Urinary bladder (tissue), 4 donors: Measurements from ENCODE around the gene KIRREL3. TPM values are rescaled to one million over a fixed set of nuclear protein-coding genes. Genes with fewer than 3 reads are reported as not detected.

ENCODE experiments used
- DNase-seq: peaks from one replicate; pipeline ENCODE4 v3.0.0-alpha.2; 2015; ENCODE audit errors: extremely low spot score
- H3K27ac ChIP-seq: one replicate; pipeline ENCODE4 v1.5.1; 2013; ENCODE audit warnings: low read depth, mild to moderate bottlenecking, moderate library complexity
- H3K36me3 ChIP-seq: one replicate; pipeline ENCODE4 v1.6.1; 2013; ENCODE audit warnings: mild to moderate bottlenecking, moderate library complexity; ENCODE audit not compliant: insufficient read depth
- H3K4me1 ChIP-seq: one replicate; pipeline ENCODE4 v1.6.1; 2013; ENCODE audit warnings: mild to moderate bottlenecking, moderate library complexity; ENCODE audit not compliant: insufficient read depth
- H3K4me3 ChIP-seq: one replicate; pipeline ENCODE4 v1.5.1; 2013; ENCODE audit warnings: low read depth, low read length
- WGBS: extraction: QIAGEN DNeasy Blood & Tissue Kit; methylation state at CpG from one replicate; pipeline ENCODE4 v1.1.7; 2013; 5-methylcytosine and 5-hydroxymethylcytosine counted together
- polyA plus RNA-seq: library from polyadenylated mRNA; stranded (reverse); fragments of 200-250 nt; gene quantifications from one replicate; pipeline ENCODE4 v1.2.3, GENCODE V29; 2013
- total RNA-seq: library from RNA; depleted of rRNA; stranded (reverse); fragments of >200 nt; gene quantifications from one replicate; pipeline ENCODE4 v1.2.3, GENCODE V29; 2014
- donor health status: healthy with polysubstance abuse.
- donor health status: healthy.

KIRREL3 gene
- total and polyA plus RNA-seq, 2 donors = 0.80 to 1.0 TPM

GRCh38 chr11:126930091-126930841 is 70.3 kb downstream of the KIRREL3 start:
- no peaks in the 10 kb centered on the region for H3K36me3 ChIP-seq
- WGBS = 87% methylated on average over 4 of the region's 4 CpGs
- no peak overlapping the region for H3K27ac ChIP-seq
- H3K4me3 ChIP-seq = no peak overlapping the region
- no peaks in the 10 kb centered on the region for H3K4me1 ChIP-seq
- DNase-seq = no peak

GRCh38 chr11:126929179-126930061 is 71.2 kb downstream of the KIRREL3 start:
- H3K27ac ChIP-seq = no peak overlapping the region
- DNase-seq = no peak
- no peaks in the 10 kb centered on the region for H3K36me3 ChIP-seq
- no peaks in the 10 kb centered on the region for H3K4me1 ChIP-seq
- 72% methylated on average over 10 of the region's 10 CpGs for WGBS
- H3K4me3 ChIP-seq = no peak overlapping the region

- no peaks in the 10 kb centered on the region for H3K4me1 ChIP-seq
- WGBS = 62% methylated on average over 2 of the region's 2 CpGs
- no peaks in the 10 kb centered on the region for H3K36me3 ChIP-seq
- H3K27ac ChIP-seq = no peak overlapping the region
- DNase-seq = no peak
- H3K4me3 ChIP-seq = no peak overlapping the region
Measured at GRCh38 chr11:126927623-126928022, 72.9 kb downstream of the KIRREL3 start.

DNA sequence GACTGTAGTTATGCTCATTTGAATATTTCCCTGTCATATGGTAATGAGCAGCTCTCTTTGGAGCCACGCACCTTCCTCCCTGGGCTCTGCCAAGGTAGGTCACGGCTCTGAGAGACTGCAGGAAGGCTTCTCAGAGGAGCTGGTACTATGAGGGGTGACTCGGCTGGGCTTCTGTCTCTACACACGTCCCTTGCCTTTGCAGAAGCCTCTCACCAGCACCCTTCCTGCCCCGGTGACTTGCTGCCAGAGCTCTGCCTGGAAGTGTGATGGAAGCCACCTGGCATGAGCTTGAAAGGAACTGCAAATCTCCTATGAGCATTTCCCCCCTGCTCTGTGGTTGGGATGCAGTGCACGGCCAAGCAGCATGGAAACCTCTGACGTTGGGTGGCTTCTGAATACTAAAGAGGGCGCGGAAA is 74.2 kb downstream of the KIRREL3 start:
- H3K27ac ChIP-seq = no peak overlapping the region
- WGBS = 38% methylated on average over 9 of the region's 9 CpGs
- no peaks in the 10 kb centered on the region for H3K36me3 ChIP-seq
- no peak overlapping the region for H3K4me3 ChIP-seq
- no peak for DNase-seq
- no peaks in the 10 kb centered on the region for H3K4me1 ChIP-seq

DNA sequence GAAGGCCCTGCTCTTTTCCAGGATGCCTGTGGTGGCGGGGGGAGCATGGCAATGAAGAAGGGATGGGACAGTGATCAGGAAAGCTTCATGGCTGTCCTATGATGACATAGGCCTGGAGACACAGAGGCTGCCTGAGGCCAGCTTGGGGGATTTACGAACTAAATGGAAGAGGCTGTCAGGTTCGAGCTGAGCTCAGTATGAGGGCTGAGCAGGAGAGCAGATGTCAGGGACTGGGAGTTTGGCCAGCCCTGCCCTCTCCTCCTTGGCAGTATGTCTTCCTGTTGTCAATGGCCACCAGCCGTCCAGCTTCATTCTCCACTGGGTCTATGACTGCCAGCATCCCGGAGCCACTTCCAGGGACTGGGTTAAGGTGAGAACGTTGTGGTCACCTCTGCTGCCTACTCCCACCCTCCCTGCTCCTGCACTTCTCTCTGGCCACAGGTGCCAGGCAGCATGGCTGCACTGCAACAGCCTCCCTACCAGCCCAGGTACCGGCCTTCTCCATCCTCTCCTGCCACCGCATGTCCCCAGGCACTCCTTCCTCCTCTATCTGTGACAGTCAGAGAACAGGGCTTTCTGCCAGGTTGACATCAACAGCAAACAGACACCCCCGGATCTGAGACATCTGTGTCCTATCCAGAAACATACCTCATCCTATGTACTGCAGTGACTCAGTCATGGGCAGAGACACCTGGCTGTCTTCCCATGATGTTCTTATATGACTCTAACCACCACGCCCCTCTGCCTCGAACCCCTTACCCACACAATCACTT is 75.1 kb downstream of the KIRREL3 start:
- 55% methylated on average over 11 of the region's 11 CpGs for WGBS
- H3K27ac ChIP-seq = no peak overlapping the region

DNA sequence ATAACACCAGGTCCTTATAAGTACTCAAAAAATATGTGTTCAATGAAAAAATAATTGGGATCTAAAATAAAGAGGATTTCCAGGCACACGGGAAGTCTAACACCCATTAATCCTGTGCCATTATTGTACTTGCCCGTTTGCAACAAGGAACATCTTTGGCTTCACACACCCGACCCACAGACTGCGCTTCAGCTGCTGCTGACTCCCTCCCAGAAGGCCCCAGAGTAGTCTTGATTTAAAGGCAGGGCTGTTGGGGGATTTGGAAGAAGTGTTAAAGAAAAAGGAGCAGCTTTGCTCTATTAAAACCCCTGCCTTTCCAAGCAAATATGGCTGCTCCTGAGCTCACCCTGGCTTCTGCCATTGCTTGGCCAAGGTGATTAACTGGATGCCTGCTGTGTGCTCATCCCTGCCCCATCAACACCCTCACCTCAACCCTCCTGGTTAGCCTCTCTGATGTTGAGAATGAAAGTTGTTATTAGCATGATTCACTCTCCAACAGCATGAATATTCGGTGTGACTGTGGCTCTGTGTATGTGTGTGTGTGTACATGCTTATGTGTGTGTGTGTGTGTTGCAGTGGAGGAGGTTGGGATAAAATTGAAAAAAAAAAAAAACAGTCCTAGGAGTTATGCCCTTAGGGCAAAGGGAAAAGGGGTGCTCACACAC is 76.1 kb downstream of the KIRREL3 start:
- no peaks in the 10 kb centered on the region for H3K4me1 ChIP-seq
- WGBS = 66% methylated on average over 5 of the region's 5 CpGs
- no peak overlapping the region for H3K27ac ChIP-seq
- no peak overlapping the region for H3K4me3 ChIP-seq
- no peak for DNase-seq
- H3K36me3 ChIP-seq = no peaks in the 10 kb centered on the region

More for the DNA sequence above, 75.1 kb downstream of the KIRREL3 start:
- no peaks in the 10 kb centered on the region for H3K36me3 ChIP-seq
- no peak overlapping the region for H3K4me3 ChIP-seq
- DNase-seq = no peak
- H3K4me1 ChIP-seq = no peaks in the 10 kb centered on the region

DNA sequence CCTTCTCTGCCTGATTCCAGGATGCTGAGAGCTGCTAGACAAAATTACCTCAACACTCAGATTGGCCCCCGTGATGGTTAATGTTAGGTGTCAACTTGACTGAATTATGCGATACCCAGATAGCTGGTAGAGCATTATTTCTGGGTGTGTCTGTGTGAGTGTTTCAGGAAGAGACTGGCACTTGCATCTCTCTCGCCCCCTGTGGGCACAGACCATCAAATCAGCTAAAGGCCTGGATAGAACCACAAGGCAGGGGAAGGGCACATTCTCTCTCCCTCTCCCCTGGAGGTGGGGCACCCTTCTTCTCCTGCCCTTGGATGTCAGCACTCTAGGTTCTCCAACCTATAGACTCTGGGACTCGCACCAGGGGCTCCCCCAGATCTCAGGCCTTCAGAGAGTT is 79.7 kb downstream of the KIRREL3 start:
- H3K4me3 ChIP-seq = no peak overlapping the region
- 94% methylated on average over 4 of the region's 4 CpGs for WGBS
- no peaks in the 10 kb centered on the region for H3K4me1 ChIP-seq

GRCh38 chr11:126919147-126919823 is 81.3 kb downstream of the KIRREL3 start:
- no peak overlapping the region for H3K27ac ChIP-seq
- no peak for DNase-seq
- no peaks in the 10 kb centered on the region for H3K36me3 ChIP-seq
- H3K4me1 ChIP-seq = no peaks in the 10 kb centered on the region
- H3K4me3 ChIP-seq = no peak overlapping the region
- WGBS = 83% methylated on average over 3 of the region's 3 CpGs

More for the DNA sequence above, 79.7 kb downstream of the KIRREL3 start:
- H3K27ac ChIP-seq = no peak overlapping the region
- DNase-seq = no peak
- H3K36me3 ChIP-seq = no peaks in the 10 kb centered on the region

DNA sequence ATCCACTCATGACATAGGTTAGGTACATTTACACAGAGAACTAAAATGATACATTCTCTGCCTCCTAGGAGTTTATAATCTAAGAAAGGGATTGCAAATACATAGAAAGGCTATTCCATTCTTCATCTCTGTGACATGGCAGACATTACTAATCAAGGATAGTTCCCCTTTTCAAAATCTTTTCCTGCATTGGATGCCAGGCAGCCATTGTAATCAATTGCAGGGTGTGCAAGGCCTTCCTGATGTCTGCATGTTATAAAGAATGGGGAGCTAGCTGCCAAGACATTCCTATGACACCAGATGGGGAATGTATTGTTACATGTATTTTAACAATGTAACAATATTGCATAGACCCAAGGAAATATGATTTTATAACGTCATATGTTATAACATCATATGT is 82.0 kb downstream of the KIRREL3 start:
- H3K4me3 ChIP-seq = no peak overlapping the region
- no peak for DNase-seq
- no peak overlapping the region for H3K27ac ChIP-seq
- no peaks in the 10 kb centered on the region for H3K4me1 ChIP-seq
- WGBS = 89% methylated on average over 1 of the region's 1 CpG
- H3K36me3 ChIP-seq = no peaks in the 10 kb centered on the region

DNA sequence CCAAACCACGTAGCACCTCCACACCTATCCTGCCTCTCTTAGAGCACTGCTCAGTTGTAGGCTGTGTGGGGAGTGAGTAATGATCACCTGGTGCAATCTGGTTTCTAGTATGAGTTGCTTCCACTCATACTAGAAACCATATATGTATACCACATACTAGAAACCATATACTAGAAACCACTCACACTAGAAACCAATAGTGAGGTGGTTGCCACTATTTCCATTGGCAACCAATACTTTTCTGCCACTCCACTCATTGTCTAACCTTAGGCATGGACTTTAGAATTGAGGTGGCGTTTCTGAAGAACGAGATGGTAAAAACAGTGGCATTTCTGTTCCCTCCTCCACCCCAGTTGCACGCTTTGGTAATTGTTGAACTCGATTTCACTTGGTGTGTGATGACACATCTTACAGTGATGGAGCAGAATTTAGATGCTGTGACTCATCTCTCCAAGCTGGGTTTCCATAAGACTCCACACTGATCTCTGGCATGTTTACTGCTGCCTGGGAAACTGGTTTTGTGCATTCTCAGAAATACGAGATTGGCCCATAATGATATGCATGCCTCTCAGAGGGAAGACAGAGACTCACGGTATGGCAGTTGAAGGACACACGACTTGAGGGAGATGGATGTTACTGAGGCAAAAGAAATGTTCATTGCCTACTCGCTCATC is 82.9 kb downstream of the KIRREL3 start:
- 68% methylated on average over 9 of the region's 9 CpGs for WGBS
- no peak for DNase-seq
- no peaks in the 10 kb centered on the region for H3K4me1 ChIP-seq
- H3K27ac ChIP-seq = no peak overlapping the region
- H3K4me3 ChIP-seq = no peak overlapping the region
- H3K36me3 ChIP-seq = no peaks in the 10 kb centered on the region

DNA sequence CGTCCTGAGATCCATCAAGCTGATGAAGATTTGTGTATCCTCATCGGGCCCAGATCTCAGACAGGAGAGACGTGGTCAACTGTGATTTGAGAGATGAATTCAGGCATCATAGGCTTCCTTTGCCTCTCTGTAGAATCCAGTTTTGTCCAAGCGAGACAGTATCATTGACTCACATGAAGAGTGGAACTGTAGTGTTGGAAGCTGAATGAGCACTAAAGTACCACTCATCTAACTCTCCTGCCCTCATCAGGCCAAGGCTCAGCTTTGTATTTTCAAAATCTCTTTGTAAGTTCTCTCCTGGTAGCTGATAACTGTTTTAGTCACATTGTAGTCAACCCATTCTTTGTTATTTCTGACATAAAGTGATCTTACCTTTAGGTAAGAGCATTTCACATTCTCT is 85.1 kb downstream of the KIRREL3 start:
- no peaks in the 10 kb centered on the region for H3K36me3 ChIP-seq
- H3K4me1 ChIP-seq = no peaks in the 10 kb centered on the region
- no peak for DNase-seq
- 77% methylated on average over 4 of the region's 4 CpGs for WGBS
- H3K4me3 ChIP-seq = no peak overlapping the region
- no peak overlapping the region for H3K27ac ChIP-seq

DNA sequence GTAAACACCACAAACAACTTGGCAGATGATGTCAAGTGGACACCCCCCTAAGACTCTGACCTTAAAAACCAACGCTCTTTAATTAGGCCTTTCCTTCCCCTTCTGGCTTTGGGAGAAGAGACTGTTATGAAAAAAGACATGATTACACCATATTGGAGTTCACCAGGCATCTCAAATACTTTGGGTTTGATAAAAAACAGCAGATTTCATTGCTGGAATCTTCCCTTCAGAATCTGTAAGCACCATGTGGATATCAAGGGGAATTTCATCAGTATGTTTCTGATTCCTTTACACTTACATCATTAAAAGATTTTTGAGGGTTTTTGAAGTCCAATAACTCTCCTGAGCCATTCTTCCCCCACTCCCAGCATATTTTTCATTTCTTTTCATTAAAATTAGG is 85.6 kb downstream of the KIRREL3 start:
- H3K4me3 ChIP-seq = no peak overlapping the region
- no peak overlapping the region for H3K27ac ChIP-seq
- 70% methylated on average over 1 of the region's 1 CpG for WGBS
- H3K4me1 ChIP-seq = no peaks in the 10 kb centered on the region
- no peaks in the 10 kb centered on the region for H3K36me3 ChIP-seq
- DNase-seq = no peak
